RWPE1 (cell line): ENCODE results near the gene KRTAP4-5.
A peak's percentile ranks its signal among the peaks of the same experiment; 100 is the strongest.
"Not testable (repeated sequence)": the region's sequence is repeated elsewhere in the genome, so short reads cannot be mapped to it uniquely, and the experiment has no call there.

ENCODE experiments used
- CTCF ChIA-PET: fragments of 350-600 bp; sonication (Branson Sonifier 250); formaldehyde crosslinking; extraction: SDS; loops from one replicate; lab custom pipeline; 2021; lab: Yijun Ruan, JAX
- POLR2A ChIA-PET: fragments of 400-600 bp; formaldehyde crosslinking; extraction: SDS; loops from one replicate; lab custom pipeline; 2020; ENCODE audit warnings: antibody characterized with exemption; ENCODE audit not compliant: low non-redundant PET; lab: Yijun Ruan, JAX
- DNase-seq: peaks from one replicate; pipeline ENCODE4 v3.0.0; 2012; ENCODE audit warnings: low spot score
- H3K27ac ChIP-seq: fragments of 450-650 bp; 2 replicates; pipeline ENCODE4 v1.5.1; 2017
- CTCF ChIP-seq: fragments of 450-650 bp; conservative IDR thresholded peaks from 2 replicates; pipeline ENCODE4 v1.5.1; 2017; ENCODE audit warnings: low read depth, mild to moderate bottlenecking

Gene KRTAP4-5

GRCh38 chr17:41107941-41108450 lies 41.6 kb downstream of the KRTAP4-5 start:
- no peak for TF ChIP-seq CTCF
- POLR2A ChIA-PET = no interaction called here
- CTCF ChIA-PET = interaction anchor here (0.7 kb wide), 1 partner anchor 304 kb away, joined by 7 read pairs; no protein-coding TSS in a partner anchor
- no peak for DNase-seq
- H3K27ac ChIP-seq = no peak overlapping the region

GRCh38 chr17:41105347-41105746 lies 44.3 kb downstream of the KRTAP4-5 start, which contains the start of gene KRTAP4-9:
KRTAP4-9 (plus strand) TSS chr17:41105389; CDS start chr17:41105389, 0 bp downstream.
- H3K27ac ChIP-seq, POLR2A ChIA-PET, CTCF ChIA-PET: not testable (repeated sequence)

GRCh38 chr17:41104386-41105038 lies 45.1 kb downstream of the KRTAP4-5 start:
- H3K27ac ChIP-seq, POLR2A ChIA-PET, DNase-seq, CTCF ChIA-PET: not testable (repeated sequence)

More at GRCh38 chr17:41105347-41105746, 44.3 kb downstream of the KRTAP4-5 start, which contains the start of gene KRTAP4-9:
- not testable (repeated sequence) for DNase-seq

GRCh38 chr17:41103896-41104295 lies 45.7 kb downstream of the KRTAP4-5 start:
- POLR2A ChIA-PET = no interaction called here
- no peak for DNase-seq
- CTCF ChIA-PET = no interaction called here
- no peak for TF ChIP-seq CTCF
- H3K27ac ChIP-seq = no peak overlapping the region

- POLR2A ChIA-PET = no interaction called here
- no peak for TF ChIP-seq CTCF
- CTCF ChIA-PET = no interaction called here
- no peak within 1 kb of the TSS for H3K27ac ChIP-seq
- no peak for DNase-seq
Observed at GRCh38 chr17:41101586-41102259, 47.9 kb downstream of the KRTAP4-5 start, which contains the start of gene KRTAP4-16. KRTAP4-16 (minus strand) TSS chr17:41102209; CDS start chr17:41102209, 0 bp downstream.

GRCh38 chr17:41099682-41100480 lies 49.7 kb downstream of the KRTAP4-5 start:
- CTCF ChIA-PET, H3K27ac ChIP-seq: not testable (repeated sequence)
- DNase-seq = peak; percentile 46
- POLR2A ChIA-PET = interaction anchor here (0.6 kb wide), 1 partner anchor 157 kb away, joined by 3 read pairs; no protein-coding TSS in a partner anchor
